M059J (cell line): ENCODE results near the gene TOP3B. TPM values are rescaled to one million over a fixed set of nuclear protein-coding genes. Genes with fewer than 3 reads are reported as not detected.

ENCODE experiments used
- total RNA-seq: library from RNA; depleted of rRNA; stranded (reverse); fragments of >200 nt; shearing (Covaris generic); gene quantifications from 2 replicates; pipeline ENCODE4 v1.2.3, GENCODE V29; 2014; rRNA removed

Gene TOP3B
- total RNA-seq, 1 experiment from 2014 or later = 17.6 TPM

Other genes starting within 250 kb of the TOP3B start
- gene YPEL1, start 247.0 kb downstream of the TOP3B start, total RNA-seq = 1.2 and 2.4 TPM in 2 replicates
- 30.5 and 49.9 TPM in 2 replicates for gene MAPK1, start 115.1 kb downstream of the TOP3B start, total RNA-seq
- 15.4 and 20.9 TPM in 2 replicates for gene PPM1F, start 29.9 kb downstream of the TOP3B start, total RNA-seq